Astrocyte (in vitro differentiated cells and primary cell): ENCODE data around the gene ARHGAP26.

Experiments
- CTCF ChIP-seq: IDR thresholded peaks from 2 replicates; pipeline ENCODE4 v1.5.1; 2011; ENCODE audit warnings: low read depth, mild to moderate bottlenecking, inconsistent platforms, low read length, moderate library complexity; ENCODE audit not compliant: insufficient read depth
- EZH2 ChIP-seq: IDR thresholded peaks from 2 replicates; pipeline ENCODE4 v1.6.1; 2012; ENCODE audit warnings: mild to moderate bottlenecking, low read length, inconsistent platforms; ENCODE audit not compliant: insufficient read depth

- TF ChIP-seq CTCF (no peak), EZH2 (no peak)
Observed at GRCh38 chr5:142803428-142804125, 33.4 kb downstream of the ARHGAP26 start.
